IMR-90 (cell line): ENCODE results near the gene SYNE1. TPM values are rescaled to one million over a fixed set of nuclear protein-coding genes. Genes with fewer than 3 reads are reported as not detected.

Experiments used
- ATAC-seq: fragments of 200-7000 bp; cut with Tn5 transposase; 2 replicates; pipeline ENCODE4 v1.9.1; 2020; ENCODE audit warnings: low read depth, mild to moderate bottlenecking, moderate library complexity
- BruUV-seq: library from RNA; stranded (reverse); fragments of 400-500 nt; replicated peaks from 2 replicates; lab custom pipeline; 2021; lab: Mats Ljungman, UMichigan
- CTCF ChIA-PET: fragments of 300-600 bp; formaldehyde crosslinking; extraction: SDS; loops from one replicate; lab custom pipeline; 2021; ENCODE audit warnings: antibody characterized with exemption; lab: Yijun Ruan, JAX
- POLR2A ChIA-PET: fragments of 300-600 bp; sonication (Branson Sonifier 250); formaldehyde crosslinking; loops from one replicate; lab custom pipeline; 2022; ENCODE audit warnings: antibody characterized with exemption; ENCODE audit not compliant: unreplicated experiment; lab: Charles Lee
- DNase-seq: peaks from one replicate; pipeline ENCODE4 v3.0.0; 2013
- H2AFZ ChIP-seq: replicated peaks from 2 replicates; pipeline ENCODE3; 2013; ENCODE audit warnings: low read length, mild to moderate bottlenecking; ENCODE audit not compliant: poor library complexity
- H2AK5ac ChIP-seq: 2 replicates; pipeline ENCODE4 v1.6.1; 2013; ENCODE audit warnings: low read depth, low read length, inconsistent platforms
- H2AK9ac ChIP-seq: replicated peaks from 2 replicates; pipeline ENCODE3; 2013; ENCODE audit warnings: mild to moderate bottlenecking, low read depth, low read length, moderate library complexity; ENCODE audit not compliant: poor library complexity
- H2BK120ac ChIP-seq: 2 replicates; pipeline ENCODE4 v1.6.1; 2013; ENCODE audit warnings: low read depth, low read length, inconsistent platforms
- H2BK15ac ChIP-seq: 3 replicates; pipeline ENCODE4 v1.6.1; 2013; ENCODE audit warnings: low read depth, low read length, inconsistent platforms
- H2BK20ac ChIP-seq: 2 replicates; pipeline ENCODE4 v1.6.1; 2013; ENCODE audit warnings: low read depth, mild to moderate bottlenecking, inconsistent platforms, low read length, moderate library complexity
- H2BK5ac ChIP-seq: 2 replicates; pipeline ENCODE4 v1.6.1; 2013; ENCODE audit warnings: mild to moderate bottlenecking, low read depth, low read length, inconsistent platforms; ENCODE audit not compliant: poor library complexity, severe bottlenecking
- H3K14ac ChIP-seq: replicated peaks from 2 replicates; pipeline ENCODE4 v1.6.1; 2013; ENCODE audit warnings: low read depth, low read length, inconsistent platforms
- H3K18ac ChIP-seq: 2 replicates; pipeline ENCODE4 v1.6.1; 2013; ENCODE audit warnings: low read depth, low read length, control low read depth
- H3K23ac ChIP-seq: 2 replicates; pipeline ENCODE4 v1.6.1; 2013; ENCODE audit warnings: low read depth, low read length, inconsistent platforms
- H3K27ac ChIP-seq: 2 replicates; pipeline ENCODE4 v1.5.1; 2013; ENCODE audit warnings: mild to moderate bottlenecking, control low read depth, low read length; ENCODE audit not compliant: insufficient read depth
- H3K27me3 ChIP-seq: 2 replicates; pipeline ENCODE4 v1.6.1; 2013; ENCODE audit warnings: low read length; ENCODE audit not compliant: control insufficient read depth, insufficient read depth
- H3K36me3 ChIP-seq: 2 replicates; pipeline ENCODE4 v1.6.1; 2013; ENCODE audit warnings: low read length, mixed read lengths; ENCODE audit not compliant: control insufficient read depth, insufficient read depth
- H3K4ac ChIP-seq: 2 replicates; pipeline ENCODE4 v1.6.1; 2013; ENCODE audit warnings: low read depth, low read length, inconsistent platforms
- H3K4me1 ChIP-seq: 2 replicates; pipeline ENCODE4 v1.6.1; 2013; ENCODE audit warnings: low read length, mixed read lengths; ENCODE audit not compliant: control insufficient read depth, insufficient read depth
- H3K4me2 ChIP-seq: 2 replicates; pipeline ENCODE4 v1.6.1; 2013; ENCODE audit warnings: low read depth, mild to moderate bottlenecking, control low read depth, low read length, moderate library complexity
- H3K4me3 ChIP-seq: 2 replicates; pipeline ENCODE4 v1.5.1; 2013; ENCODE audit warnings: low read depth, mild to moderate bottlenecking, control low read depth, low read length, moderate library complexity; ENCODE audit not compliant: insufficient read depth
- H3K56ac ChIP-seq: 2 replicates; pipeline ENCODE4 v1.6.1; 2013; ENCODE audit warnings: low read length, inconsistent platforms; ENCODE audit not compliant: insufficient read depth; ENCODE audit errors: extremely low read depth
- H3K79me1 ChIP-seq, 2 experiments: 2 replicates each; pipeline ENCODE4 v1.6.1; 2013; ENCODE audit warnings: low read length in 2 of 2, inconsistent platforms in 1 of 2, low read depth in 1 of 2
- H3K9ac ChIP-seq: 2 replicates; pipeline ENCODE4 v1.6.1; 2013; ENCODE audit warnings: low read depth, low read length, control low read depth
- H3K9me1 ChIP-seq: 2 replicates; pipeline ENCODE4 v1.6.1; 2013; ENCODE audit warnings: low read length, inconsistent platforms; ENCODE audit not compliant: insufficient read depth
- H3K9me3 ChIP-seq: 2 replicates; pipeline ENCODE4 v1.6.1; 2013; ENCODE audit warnings: low read length; ENCODE audit not compliant: control insufficient read depth, insufficient read depth
- H4K20me1 ChIP-seq: 2 replicates; pipeline ENCODE4 v1.6.1; 2013; ENCODE audit warnings: low read length, inconsistent platforms; ENCODE audit not compliant: insufficient read depth
- H4K5ac ChIP-seq: 2 replicates; pipeline ENCODE4 v1.6.1; 2013; ENCODE audit warnings: mild to moderate bottlenecking, low read depth, low read length, control low read depth
- H4K8ac ChIP-seq, 2 experiments: 2 replicates each; pipeline ENCODE4 v1.6.1; 2013; ENCODE audit warnings: low read depth in 2 of 2, low read length in 2 of 2, control low read depth in 1 of 2, inconsistent platforms in 1 of 2
- H4K91ac ChIP-seq: 2 replicates; pipeline ENCODE4 v1.6.1; 2013; ENCODE audit warnings: low read depth, low read length, inconsistent platforms; ENCODE audit not compliant: insufficient read depth
- CEBPB ChIP-seq: IDR thresholded peaks from 2 replicates; pipeline ENCODE4 v1.6.1; 2012; ENCODE audit warnings: low read depth, low read length, improper control_type of control experiment
- CHD1 ChIP-seq: IDR thresholded peaks from 2 replicates; pipeline ENCODE4 v1.6.1; 2012; ENCODE audit warnings: low read depth, low read length, improper control_type of control experiment
- ELK1 ChIP-seq: fragments of 150-350 bp; IDR thresholded peaks from 2 replicates; pipeline ENCODE4 v1.6.1; 2016; ENCODE audit warnings: low read depth, mild to moderate bottlenecking, low read length, moderate library complexity, borderline replicate concordance
- FOS ChIP-seq: fragments of 150-350 bp; IDR thresholded peaks from 2 replicates; pipeline ENCODE4 v1.6.1; 2016; ENCODE audit warnings: low read depth, low read length
- MAFK ChIP-seq: IDR thresholded peaks from 2 replicates; pipeline ENCODE4 v1.6.1; 2012; ENCODE audit warnings: low read depth, low read length, improper control_type of control experiment
- MAZ ChIP-seq: IDR thresholded peaks from 2 replicates; pipeline ENCODE4 v1.6.1; 2012; ENCODE audit warnings: low read depth, mild to moderate bottlenecking, low read length, improper control_type of control experiment, moderate library complexity, borderline replicate concordance
- NFE2L2 ChIP-seq: fragments of 150-350 bp; IDR thresholded peaks from 2 replicates; pipeline ENCODE4 v1.6.1; 2016; ENCODE audit warnings: low read depth, mild to moderate bottlenecking, low read length
- POLR2A ChIP-seq: IDR thresholded peaks from 2 replicates; pipeline ENCODE4 v1.6.1; 2012; ENCODE audit warnings: mild to moderate bottlenecking, low read depth, low read length
- RAD21 ChIP-seq: IDR thresholded peaks from 2 replicates; pipeline ENCODE4 v1.6.1; 2012; ENCODE audit warnings: low read length, improper control_type of control experiment
- RCOR1 ChIP-seq: IDR thresholded peaks from 2 replicates; pipeline ENCODE4 v1.6.1; 2012; ENCODE audit warnings: mild to moderate bottlenecking, low read length, improper control_type of control experiment; ENCODE audit not compliant: insufficient replicate concordance
- RFX5 ChIP-seq: IDR thresholded peaks from 2 replicates; pipeline ENCODE4 v1.8.0; 2012; ENCODE audit warnings: low read depth, mild to moderate bottlenecking, low read length, moderate library complexity
- SMC3 ChIP-seq: fragments of 150-350 bp; IDR thresholded peaks from 2 replicates; pipeline ENCODE4 v1.6.1; 2016; ENCODE audit warnings: low read depth, mild to moderate bottlenecking, antibody characterized with exemption, low read length, moderate library complexity
- USF2 ChIP-seq: fragments of 150-350 bp; IDR thresholded peaks from 2 replicates; pipeline ENCODE4 v1.6.1; 2017; ENCODE audit warnings: mild to moderate bottlenecking, antibody characterized with exemption, low read length, low read depth
- WGBS, 2 experiments: methylation state at CpG; one replicate each; pipeline versions ENCODE4 v1.1.5 to v1.1.7; 2013; ENCODE audit warnings: missing lambda C conversion rate in 2 of 2; ENCODE audit not compliant: insufficient read length in 1 of 2; ENCODE audit errors: extremely low coverage in 2 of 2; 5-methylcytosine and 5-hydroxymethylcytosine counted together
- dilution Hi-C: fragments of 300-500 bp; cut with HindIII; formaldehyde crosslinking; loops from one replicate; pipeline ENCODE4 v1.14.3; 2018; ENCODE audit warnings: low sequenced_read_pairs; ENCODE audit not compliant: unreplicated experiment
- in situ Hi-C: fragments of 300-500 bp; cut with MboI; formaldehyde crosslinking; loops from 3 replicates; pipeline ENCODE4 v1.14.3; 2019; ENCODE audit warnings: low sequenced_read_pairs, inconsistent platforms, mixed read lengths
- intact Hi-C: fragments of 100-400 bp; cut with micrococcal nuclease; formaldehyde crosslinking; loops from 2 replicates; pipeline ENCODE4 v1.10.0; 2022
- polyA plus RNA-seq, 3 experiments: library from polyadenylated mRNA; depleted of rRNA; stranded (reverse); fragments of >200 nt; gene quantifications; 2 replicates each; pipeline ENCODE4 v1.2.3, GENCODE V29; 2012; ENCODE audit warnings: low replicate concordance in 1 of 3
- total RNA-seq: library from RNA; depleted of rRNA; stranded (reverse); fragments of >200 nt; gene quantifications from 2 replicates; pipeline ENCODE4 v1.2.3, GENCODE V29; 2012

The SYNE1 gene
- total and polyA plus RNA-seq, 2 of the 4 experiments (the other 2 are of a cell fraction): 34.1 to 159 TPM

- no peak for TF ChIP-seq ELK1
Measured at GRCh38 chr6:152532556-152533422, 104.4 kb downstream of the SYNE1 start (continued).

- WGBS, 2 experiments: no CpG with 5 or more reads among the region's 3 CpGs
- dilution Hi-C loops (no loop called here), intact Hi-C loops (no loop called here), in situ Hi-C loops (no loop called here)
- Histone ChIP-seq H3K36me3 (0 out of 2 replicates have a peak, but pooled peaks cover 1% of the 10 kb centered on the region), H4K8ac (no peak overlapping the region), H2BK120ac (no peak overlapping the region), H4K91ac (no peak overlapping the region), H3K9me3 (no peaks in the 10 kb centered on the region), H2AK5ac (no peak overlapping the region), H3K14ac (no peak overlapping the region), H3K4me3 (no peak overlapping the region), H3K4ac (no peak overlapping the region), H3K18ac (no peak overlapping the region), H2AFZ (no peak overlapping the region), H4K5ac (no peak overlapping the region), H4K20me1 (no peaks in the 10 kb centered on the region), H3K79me1 (peaks cover 0 to 12% of the 10 kb centered on the region in 2 experiments; a peak in 1 of 4 replicates), H3K4me2 (no peak overlapping the region), H3K27ac (no peak overlapping the region), H2BK15ac (no peak overlapping the region), H2AK9ac (no peak overlapping the region), H3K9me1 (no peaks in the 10 kb centered on the region), H2BK20ac (no peak overlapping the region), H3K56ac (no peak overlapping the region), H2BK5ac (no peak overlapping the region), H3K27me3 (no peaks in the 10 kb centered on the region), H3K9ac (no peak overlapping the region), H3K23ac (no peak overlapping the region), H3K4me1 (peaks cover 4% of the 10 kb centered on the region; the same call in 1 of the 2 replicates)
- no TSS peak for BruUV-seq
- POLR2A ChIA-PET: no interaction called here
- ATAC-seq: no peak
- DNase-seq: no peak
- CTCF ChIA-PET: no interaction called here
- TF ChIP-seq CEBPB (no peak), SMC3 (no peak), USF2 (no peak), POLR2A (no peak), MAFK (no peak), NFE2L2 (no peak), RAD21 (no peak), CHD1 (no peak), FOS (no peak), MAZ (no peak), RCOR1 (no peak), RFX5 (no peak)
Measured at GRCh38 chr6:152531659-152532058, 105.5 kb downstream of the SYNE1 start.
